GM23338 (cell line): Measurements from ENCODE around the gene SHOX. TPM values are rescaled to one million over a fixed set of nuclear protein-coding genes. Genes with fewer than 3 reads are reported as not detected.

Experiments used
- ATAC-seq: fragments of 200-7000 bp; cut with Tn5 transposase; 3 replicates; pipeline ENCODE4 v1.9.1; 2020
- DNase-seq: peaks from one replicate; pipeline ENCODE4 v3.0.0-alpha.2; 2015; ENCODE audit warnings: low spot score
- H2AFZ ChIP-seq: fragments of 200-600 bp; sonication (generic); 2 replicates; pipeline ENCODE4 v1.8.0; 2016; ENCODE audit warnings: antibody characterized with exemption, mild to moderate bottlenecking, moderate library complexity
- H3F3A ChIP-seq: fragments of 200-600 bp; sonication (generic); replicated peaks from 2 replicates; pipeline ENCODE4 v1.8.0; 2017; ENCODE audit warnings: antibody characterized with exemption, mixed run types, low read depth
- H3K27ac ChIP-seq: fragments of 200-600 bp; sonication (generic); 2 replicates; pipeline ENCODE4 v1.6.1; 2016; ENCODE audit warnings: low read depth
- H3K27me3 ChIP-seq: fragments of 200-600 bp; sonication (generic); 2 replicates; pipeline ENCODE4 v1.8.0; 2016; ENCODE audit warnings: mild to moderate bottlenecking, mixed run types, moderate library complexity; ENCODE audit not compliant: insufficient read depth
- H3K36me3 ChIP-seq: fragments of 200-600 bp; sonication (generic); 2 replicates; pipeline ENCODE4 v1.8.0; 2016; ENCODE audit warnings: mild to moderate bottlenecking; ENCODE audit not compliant: insufficient read depth
- H3K4me1 ChIP-seq: fragments of 200-600 bp; sonication (generic); 2 replicates; pipeline ENCODE4 v1.8.0; 2016; ENCODE audit warnings: mild to moderate bottlenecking, moderate library complexity; ENCODE audit not compliant: insufficient read depth
- H3K4me2 ChIP-seq: fragments of 200-600 bp; sonication (generic); 2 replicates; pipeline ENCODE4 v1.7.1; 2017; ENCODE audit warnings: mixed run types
- H3K4me3 ChIP-seq: fragments of 200-600 bp; sonication (generic); 2 replicates; pipeline ENCODE4 v1.6.1; 2016; ENCODE audit warnings: mixed run types
- H3K79me2 ChIP-seq: fragments of 200-600 bp; sonication (generic); replicated peaks from 2 replicates; pipeline ENCODE4 v1.8.0; 2017; ENCODE audit warnings: mild to moderate bottlenecking; ENCODE audit not compliant: insufficient read depth
- H3K9me2 ChIP-seq: fragments of 200-600 bp; sonication (generic); 2 replicates; pipeline ENCODE4 v1.8.0; 2017; ENCODE audit not compliant: insufficient read depth
- H4K20me1 ChIP-seq: fragments of 200-600 bp; sonication (generic); replicated peaks from 2 replicates; pipeline ENCODE4 v1.8.0; 2017; ENCODE audit warnings: mild to moderate bottlenecking; ENCODE audit not compliant: insufficient read depth
- H3K27ac Mint-ChIP-seq: 2 replicates; pipeline ENCODE4 v1.8.0; 2020; ENCODE audit warnings: inconsistent platforms, mild to moderate bottlenecking, moderate library complexity, mixed read lengths
- H3K27me3 Mint-ChIP-seq: 3 replicates; pipeline ENCODE4 v1.8.0; 2022; ENCODE audit warnings: low read depth, mild to moderate bottlenecking, moderate library complexity, mixed read lengths, inconsistent platforms; ENCODE audit not compliant: insufficient read depth, poor library complexity
- H3K36me3 Mint-ChIP-seq: 3 replicates; pipeline ENCODE4 v1.8.0; 2021; ENCODE audit warnings: low read depth, mild to moderate bottlenecking, inconsistent platforms, moderate library complexity, mixed read lengths
- H3K4me1 Mint-ChIP-seq: 3 replicates; pipeline ENCODE4 v1.8.0; 2020; ENCODE audit warnings: mild to moderate bottlenecking, inconsistent platforms, mixed read lengths
- H3K4me3 Mint-ChIP-seq: 3 replicates; pipeline ENCODE4 v1.8.0; 2021; ENCODE audit warnings: moderate library complexity, mild to moderate bottlenecking, inconsistent platforms, mixed read lengths
- H3K9me3 Mint-ChIP-seq: 3 replicates; pipeline ENCODE4 v1.8.0; 2020; ENCODE audit warnings: moderate library complexity, mild to moderate bottlenecking, inconsistent platforms, mixed read lengths
- CTCF ChIP-seq, 2 experiments: fragments of 200-600 bp in 1 of 2; sonication (generic) in 1 of 2; conservative IDR thresholded peaks; 2 replicates each; pipeline versions ENCODE4 v1.5.1 to v1.6.1; 2016 to 2017; ENCODE audit warnings: antibody characterized with exemption in 2 of 2, low read depth in 2 of 2, mild to moderate bottlenecking in 2 of 2, moderate library complexity in 1 of 2
- EZH2 ChIP-seq: fragments of 200-600 bp; sonication (generic); IDR thresholded peaks from one replicate; pipeline ENCODE4 v1.8.0; 2017; ENCODE audit warnings: antibody characterized with exemption, mild to moderate bottlenecking, low read depth; ENCODE audit not compliant: unreplicated experiment
- EZH2phosphoT487 ChIP-seq: fragments of 200-600 bp; sonication (generic); IDR thresholded peaks from one replicate; pipeline ENCODE4 v1.8.1; 2018; ENCODE audit warnings: antibody characterized with exemption; ENCODE audit not compliant: unreplicated experiment
- NANOG ChIP-seq: IDR thresholded peaks from 2 replicates; pipeline ENCODE4 v1.6.1; 2016; ENCODE audit warnings: antibody characterized with exemption, borderline replicate concordance
- POLR2AphosphoS5 ChIP-seq: IDR thresholded peaks from 2 replicates; pipeline ENCODE4 v1.6.1; 2016; ENCODE audit warnings: antibody characterized with exemption, low read depth
- STAT1 ChIP-seq: IDR thresholded peaks from one replicate; pipeline ENCODE4 v1.6.1; 2016; ENCODE audit warnings: antibody characterized with exemption; ENCODE audit not compliant: unreplicated experiment
- ZNF114 ChIP-seq: fragments of 250-450 bp; sonication (Bioruptor Pico); IDR thresholded peaks from 2 replicates; pipeline ENCODE4 v1.5.0; 2020; ENCODE audit warnings: mild to moderate bottlenecking, moderate library complexity
- ZNF331 ChIP-seq: fragments of 250-450 bp; sonication (Bioruptor Pico); IDR thresholded peaks from 2 replicates; pipeline ENCODE4 v1.5.0; 2020; ENCODE audit warnings: low read depth, mild to moderate bottlenecking, moderate library complexity
- polyA plus RNA-seq: library from polyadenylated mRNA; unstranded; fragments of >200 nt; fragmentation: Nextera tagmentation; extraction: Ambion mirVana; gene quantifications from 2 replicates; pipeline ENCODE4 v1.2.1, GENCODE V29; 2016
- total RNA-seq: library from RNA; depleted of rRNA; stranded (reverse); fragments of >200 nt; shearing (Covaris generic); gene quantifications from 2 replicates; pipeline ENCODE4 v1.2.3, GENCODE V29; 2014
- TF ChIP-seq, protein P1 (sequence below): fragments of 250-450 bp; sonication (Bioruptor Pico); IDR thresholded peaks from 2 replicates; pipeline ENCODE4 v1.5.0; 2020; ENCODE audit warnings: mild to moderate bottlenecking, moderate library complexity

The SHOX gene
- total and polyA plus RNA-seq, 2 experiments from 2014 or later = not detected

- Histone ChIP-seq H3K4me1 (peaks cover 12% of the 10 kb centered on the region), H3K79me2 (no peaks in the 10 kb centered on the region), H3K27ac (no peak overlapping the region), H3K36me3 (no peaks in the 10 kb centered on the region), H3K9me2 (0 out of 2 replicates have a peak, but pooled peaks cover 3% of the 10 kb centered on the region), H3K4me3 (no peak overlapping the region), H3K4me2 (no peak overlapping the region), H3K27me3 (no peaks in the 10 kb centered on the region), H4K20me1 (no peaks in the 10 kb centered on the region), H2AFZ (no peak overlapping the region), H3F3A (peaks cover 17% of the 10 kb centered on the region; the same call in 1 of the 2 replicates)
- no peak for DNase-seq
- Mint-ChIP-seq H3K27ac (no peak overlapping the region), H3K4me3 (no peak overlapping the region), H3K4me1 (peaks cover 4% of the 10 kb centered on the region; the same call in 1 of the 3 replicates), H3K36me3 (peaks cover 59% of the 10 kb centered on the region), H3K9me3 (peaks cover 96% of the 10 kb centered on the region), H3K27me3 (peaks cover 17% of the 10 kb centered on the region)
- TF ChIP-seq NANOG (no peak), EZH2phosphoT487 (no peak), CTCF (conservative IDR thresholded peaks at IDR 0.05; ENCODE audit: low read depth in 2 of 2) (no peak), EZH2 (no peak), ZNF331 (no peak)
- no peak for ATAC-seq
Observed at GRCh38 chrX:682892-683291, 52.3 kb downstream of the SHOX start.

- Histone ChIP-seq H3K27ac (peak overlapping the region; percentile 91), H3F3A (peaks cover 17% of the 10 kb centered on the region; the same call in 1 of the 2 replicates), H3K27me3 (no peaks in the 10 kb centered on the region), H3K4me3 (no peak overlapping the region), H4K20me1 (no peaks in the 10 kb centered on the region), H3K4me2 (peak overlapping the region; percentile 17; the same call in 1 of the 2 replicates), H3K4me1 (peaks cover 12% of the 10 kb centered on the region), H3K36me3 (no peaks in the 10 kb centered on the region), H2AFZ (peak overlapping the region; percentile 29; the same call in 1 of the 2 replicates), H3K9me2 (0 out of 2 replicates have a peak, but pooled peaks cover 3% of the 10 kb centered on the region), H3K79me2 (no peaks in the 10 kb centered on the region)
- peaks cover 4% of the 10 kb centered on the region; the same call in 1 of the 3 replicates for H3K4me1 Mint-ChIP-seq
- H3K27ac Mint-ChIP-seq = no peak overlapping the region
- peaks cover 59% of the 10 kb centered on the region for H3K36me3 Mint-ChIP-seq
- peaks cover 98% of the 10 kb centered on the region for H3K9me3 Mint-ChIP-seq
- no peak overlapping the region for H3K4me3 Mint-ChIP-seq
- peaks cover 16% of the 10 kb centered on the region for H3K27me3 Mint-ChIP-seq
- DNase-seq = peak; percentile 64
- no peak for ATAC-seq
- TF ChIP-seq NANOG (no peak), ZNF331 (no peak), EZH2 (no peak), POLR2AphosphoS5 (no peak), ZNF114 (CRISPR knock-in tag) (no peak), CTCF (conservative IDR thresholded peaks at IDR 0.05; ENCODE audit: low read depth in 2 of 2) (no peak), STAT1 (no peak)
- TF ChIP-seq, protein P1, sequence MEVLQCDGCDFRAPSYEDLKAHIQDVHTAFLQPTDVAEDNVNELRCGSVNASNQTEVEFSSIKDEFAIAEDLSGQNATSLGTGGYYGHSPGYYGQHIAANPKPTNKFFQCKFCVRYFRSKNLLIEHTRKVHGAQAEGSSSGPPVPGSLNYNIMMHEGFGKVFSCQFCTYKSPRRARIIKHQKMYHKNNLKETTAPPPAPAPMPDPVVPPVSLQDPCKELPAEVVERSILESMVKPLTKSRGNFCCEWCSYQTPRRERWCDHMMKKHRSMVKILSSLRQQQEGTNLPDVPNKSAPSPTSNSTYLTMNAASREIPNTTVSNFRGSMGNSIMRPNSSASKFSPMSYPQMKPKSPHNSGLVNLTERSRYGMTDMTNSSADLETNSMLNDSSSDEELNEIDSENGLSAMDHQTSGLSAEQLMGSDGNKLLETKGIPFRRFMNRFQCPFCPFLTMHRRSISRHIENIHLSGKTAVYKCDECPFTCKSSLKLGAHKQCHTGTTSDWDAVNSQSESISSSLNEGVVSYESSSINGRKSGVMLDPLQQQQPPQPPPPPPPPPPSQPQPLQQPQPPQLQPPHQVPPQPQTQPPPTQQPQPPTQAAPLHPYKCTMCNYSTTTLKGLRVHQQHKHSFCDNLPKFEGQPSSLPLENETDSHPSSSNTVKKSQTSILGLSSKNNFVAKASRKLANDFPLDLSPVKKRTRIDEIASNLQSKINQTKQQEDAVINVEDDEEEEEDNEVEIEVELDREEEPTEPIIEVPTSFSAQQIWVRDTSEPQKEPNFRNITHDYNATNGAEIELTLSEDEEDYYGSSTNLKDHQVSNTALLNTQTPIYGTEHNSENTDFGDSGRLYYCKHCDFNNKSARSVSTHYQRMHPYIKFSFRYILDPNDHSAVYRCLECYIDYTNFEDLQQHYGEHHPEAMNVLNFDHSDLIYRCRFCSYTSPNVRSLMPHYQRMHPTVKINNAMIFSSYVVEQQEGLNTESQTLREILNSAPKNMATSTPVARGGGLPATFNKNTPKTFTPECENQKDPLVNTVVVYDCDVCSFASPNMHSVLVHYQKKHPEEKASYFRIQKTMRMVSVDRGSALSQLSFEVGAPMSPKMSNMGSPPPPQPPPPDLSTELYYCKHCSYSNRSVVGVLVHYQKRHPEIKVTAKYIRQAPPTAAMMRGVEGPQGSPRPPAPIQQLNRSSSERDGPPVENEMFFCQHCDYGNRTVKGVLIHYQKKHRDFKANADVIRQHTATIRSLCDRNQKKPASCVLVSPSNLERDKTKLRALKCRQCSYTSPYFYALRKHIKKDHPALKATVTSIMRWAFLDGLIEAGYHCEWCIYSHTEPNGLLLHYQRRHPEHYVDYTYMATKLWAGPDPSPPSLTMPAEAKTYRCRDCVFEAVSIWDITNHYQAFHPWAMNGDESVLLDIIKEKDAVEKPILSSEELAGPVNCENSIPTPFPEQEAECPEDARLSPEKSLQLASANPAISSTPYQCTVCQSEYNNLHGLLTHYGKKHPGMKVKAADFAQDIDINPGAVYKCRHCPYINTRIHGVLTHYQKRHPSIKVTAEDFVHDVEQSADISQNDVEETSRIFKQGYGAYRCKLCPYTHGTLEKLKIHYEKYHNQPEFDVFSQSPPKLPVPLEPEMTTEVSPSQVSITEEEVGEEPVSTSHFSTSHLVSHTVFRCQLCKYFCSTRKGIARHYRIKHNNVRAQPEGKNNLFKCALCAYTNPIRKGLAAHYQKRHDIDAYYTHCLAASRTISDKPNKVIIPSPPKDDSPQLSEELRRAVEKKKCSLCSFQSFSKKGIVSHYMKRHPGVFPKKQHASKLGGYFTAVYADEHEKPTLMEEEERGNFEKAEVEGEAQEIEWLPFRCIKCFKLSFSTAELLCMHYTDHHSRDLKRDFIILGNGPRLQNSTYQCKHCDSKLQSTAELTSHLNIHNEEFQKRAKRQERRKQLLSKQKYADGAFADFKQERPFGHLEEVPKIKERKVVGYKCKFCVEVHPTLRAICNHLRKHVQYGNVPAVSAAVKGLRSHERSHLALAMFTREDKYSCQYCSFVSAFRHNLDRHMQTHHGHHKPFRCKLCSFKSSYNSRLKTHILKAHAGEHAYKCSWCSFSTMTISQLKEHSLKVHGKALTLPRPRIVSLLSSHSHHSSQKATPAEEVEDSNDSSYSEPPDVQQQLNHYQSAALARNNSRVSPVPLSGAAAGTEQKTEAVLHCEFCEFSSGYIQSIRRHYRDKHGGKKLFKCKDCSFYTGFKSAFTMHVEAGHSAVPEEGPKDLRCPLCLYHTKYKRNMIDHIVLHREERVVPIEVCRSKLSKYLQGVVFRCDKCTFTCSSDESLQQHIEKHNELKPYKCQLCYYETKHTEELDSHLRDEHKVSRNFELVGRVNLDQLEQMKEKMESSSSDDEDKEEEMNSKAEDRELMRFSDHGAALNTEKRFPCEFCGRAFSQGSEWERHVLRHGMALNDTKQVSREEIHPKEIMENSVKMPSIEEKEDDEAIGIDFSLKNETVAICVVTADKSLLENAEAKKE (CRISPR knock-in tag) = no peak
Observed at GRCh38 chrX:683576-683975, 53.0 kb downstream of the SHOX start.
